ENCODE results near the gene HPGDS.
"Not testable (repeated sequence)": the region's sequence is repeated elsewhere in the genome, so short reads cannot be mapped to it uniquely, and the experiment has no call there.

Gene HPGDS

DNA sequence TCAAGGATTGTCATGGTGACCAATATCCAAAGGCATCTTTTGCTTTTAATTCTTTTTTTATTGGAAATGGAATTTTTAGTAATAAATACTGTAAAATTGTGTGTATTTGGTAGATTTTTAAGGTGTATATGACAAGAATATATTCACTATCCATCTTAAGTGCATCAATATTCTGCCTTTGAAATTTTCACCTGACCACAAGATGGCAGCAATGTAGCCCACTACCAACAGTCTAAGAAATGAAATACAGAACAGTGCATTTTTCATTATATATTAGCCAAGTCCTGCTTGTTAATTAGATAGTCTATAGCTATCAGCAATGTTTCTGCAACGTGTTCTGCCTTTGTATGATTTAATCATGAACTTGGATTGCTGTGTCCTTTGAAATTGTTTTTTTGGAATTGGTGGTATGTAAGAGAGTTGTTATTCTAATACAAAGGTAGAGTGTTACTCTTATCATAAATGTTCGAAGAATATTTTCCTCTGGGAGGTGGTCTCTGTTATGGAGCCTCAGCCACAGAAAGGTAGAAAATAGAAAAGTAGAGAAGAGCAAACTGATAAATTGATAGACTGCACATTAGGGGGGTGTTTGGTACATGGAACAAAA is 38.2 kb downstream of the HPGDS start:
- H3K4me3 ChIP-seq (ENCODE audit: low read length): no peak overlapping the region
- TF ChIP-seq, protein P1, sequence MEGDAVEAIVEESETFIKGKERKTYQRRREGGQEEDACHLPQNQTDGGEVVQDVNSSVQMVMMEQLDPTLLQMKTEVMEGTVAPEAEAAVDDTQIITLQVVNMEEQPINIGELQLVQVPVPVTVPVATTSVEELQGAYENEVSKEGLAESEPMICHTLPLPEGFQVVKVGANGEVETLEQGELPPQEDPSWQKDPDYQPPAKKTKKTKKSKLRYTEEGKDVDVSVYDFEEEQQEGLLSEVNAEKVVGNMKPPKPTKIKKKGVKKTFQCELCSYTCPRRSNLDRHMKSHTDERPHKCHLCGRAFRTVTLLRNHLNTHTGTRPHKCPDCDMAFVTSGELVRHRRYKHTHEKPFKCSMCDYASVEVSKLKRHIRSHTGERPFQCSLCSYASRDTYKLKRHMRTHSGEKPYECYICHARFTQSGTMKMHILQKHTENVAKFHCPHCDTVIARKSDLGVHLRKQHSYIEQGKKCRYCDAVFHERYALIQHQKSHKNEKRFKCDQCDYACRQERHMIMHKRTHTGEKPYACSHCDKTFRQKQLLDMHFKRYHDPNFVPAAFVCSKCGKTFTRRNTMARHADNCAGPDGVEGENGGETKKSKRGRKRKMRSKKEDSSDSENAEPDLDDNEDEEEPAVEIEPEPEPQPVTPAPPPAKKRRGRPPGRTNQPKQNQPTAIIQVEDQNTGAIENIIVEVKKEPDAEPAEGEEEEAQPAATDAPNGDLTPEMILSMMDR (conservative IDR thresholded peaks at IDR 0.05; ENCODE audit: low read length): peak; percentile 65
- peak; percentile 19 for DNase-seq (ENCODE audit: low read depth)

DNA sequence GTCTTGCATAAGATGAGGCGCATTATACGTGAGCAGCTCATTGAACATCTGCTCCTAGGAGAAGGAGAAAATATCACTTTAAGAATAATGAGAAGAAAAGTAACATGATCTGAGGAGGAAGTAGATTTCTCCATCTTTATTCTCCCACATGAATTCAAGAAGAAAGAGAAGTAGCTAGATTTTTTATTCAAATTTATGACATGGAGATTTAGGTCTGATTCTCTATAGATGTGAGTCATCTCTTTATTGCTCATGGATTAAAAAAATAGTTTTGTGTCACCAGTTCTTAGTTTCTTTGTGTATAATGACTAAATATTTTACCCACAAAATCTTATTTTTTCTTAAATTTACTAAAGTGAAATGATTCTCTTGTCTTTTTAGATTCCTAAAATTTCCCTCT is 40.4 kb downstream of the HPGDS start:
- DNase-seq (ENCODE audit: low read depth): no peak
- H3K4me3 ChIP-seq (ENCODE audit: low read length): no peak overlapping the region
- TF ChIP-seq, protein P1 (conservative IDR thresholded peaks at IDR 0.05; ENCODE audit: low read length): no peak

DNA sequence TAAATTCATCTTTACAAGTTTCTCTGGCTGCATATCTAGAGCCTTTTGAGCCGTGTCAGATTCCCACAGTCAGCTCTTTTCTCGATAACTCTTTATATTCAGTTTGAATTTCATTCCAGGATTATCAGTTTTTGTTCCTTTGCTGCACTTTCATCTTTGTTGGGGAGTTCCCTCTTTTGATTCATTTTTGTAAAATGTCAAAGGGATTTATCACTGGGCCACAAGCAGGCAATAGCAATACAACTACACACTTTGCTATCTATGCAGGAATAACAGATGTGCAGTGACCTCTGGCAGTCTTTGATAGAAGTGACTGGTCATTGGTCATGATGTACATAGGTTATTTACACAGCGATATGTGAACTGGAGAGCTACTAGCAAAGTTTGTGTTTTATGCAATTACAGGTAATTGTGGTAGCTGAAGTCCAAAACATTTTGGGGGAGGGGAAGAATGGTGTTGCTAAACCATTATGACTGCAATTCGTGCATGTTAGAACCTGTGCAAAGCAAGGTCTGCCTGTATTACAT is 43.8 kb downstream of the HPGDS start:
- TF ChIP-seq, protein P1 (conservative IDR thresholded peaks at IDR 0.05; ENCODE audit: low read length): no peak
- DNase-seq (ENCODE audit: low read depth): no peak
- H3K4me3 ChIP-seq (ENCODE audit: low read length): no peak overlapping the region

DNA sequence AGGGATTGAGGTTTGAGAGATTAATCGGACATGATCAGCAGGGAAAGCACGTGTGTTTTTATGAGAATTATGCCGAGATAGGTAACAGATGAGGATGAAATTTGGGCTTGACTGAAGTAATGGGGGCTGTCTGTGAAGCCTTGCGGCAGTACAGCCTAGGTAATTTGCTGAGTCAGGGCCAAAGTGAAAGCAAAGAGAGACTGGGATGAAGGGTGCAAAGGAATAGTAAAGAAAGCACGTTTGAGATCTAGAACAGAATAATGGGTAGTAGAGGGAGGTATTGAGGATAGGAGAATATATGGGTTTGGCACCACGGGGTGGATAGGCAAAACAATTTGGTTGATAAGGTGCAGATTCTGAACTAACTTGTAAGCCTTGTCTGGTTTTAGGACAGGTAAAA is 47.2 kb downstream of the HPGDS start:
- DNase-seq (ENCODE audit: low read depth); H3K4me3 ChIP-seq (ENCODE audit: low read length): not testable (repeated sequence)

DNA sequence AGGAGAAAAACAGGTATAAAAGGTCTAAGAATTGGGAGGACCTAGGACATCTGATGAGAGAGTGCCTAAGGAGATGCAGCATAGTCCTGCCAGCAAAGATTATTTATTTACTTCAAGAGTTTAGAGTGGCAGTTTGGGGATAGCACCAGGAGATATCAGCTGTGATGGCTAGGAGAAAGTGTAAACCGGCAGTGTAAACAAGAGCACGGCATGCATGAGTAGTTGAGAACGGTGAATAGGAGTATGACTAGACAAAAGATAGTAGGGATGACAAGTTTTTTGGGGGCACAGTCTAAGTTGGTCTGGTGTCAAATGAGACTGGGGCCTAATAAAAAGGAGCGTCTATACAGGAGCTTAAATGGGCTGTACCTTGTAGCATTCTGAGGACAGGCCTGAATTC is 48.7 kb downstream of the HPGDS start:
- not testable (repeated sequence) for H3K4me3 ChIP-seq (ENCODE audit: low read length); DNase-seq (ENCODE audit: low read depth)

DNA sequence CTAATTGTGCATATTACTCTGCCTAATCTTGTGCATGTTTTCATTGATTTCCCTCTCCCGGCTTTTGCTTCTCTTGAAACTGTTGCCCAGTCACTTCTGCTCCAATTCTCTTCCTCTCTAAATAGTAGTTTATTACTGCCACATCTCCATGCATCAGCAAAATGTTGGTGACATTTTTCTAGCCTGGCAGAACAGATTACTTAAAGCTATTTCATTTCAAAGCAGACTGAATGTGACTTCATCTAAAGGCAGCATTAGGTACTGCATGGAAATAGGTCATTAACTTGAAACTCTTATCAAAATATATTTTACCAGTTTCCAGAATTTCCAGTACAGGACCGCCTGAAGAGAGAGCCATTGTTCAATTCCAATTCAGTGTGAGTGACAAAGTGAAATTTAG is 52.4 kb downstream of the HPGDS start:
- DNase-seq (ENCODE audit: low read depth): no peak
- no peak overlapping the region for H3K4me3 ChIP-seq (ENCODE audit: low read length)
- TF ChIP-seq, protein P1 (conservative IDR thresholded peaks at IDR 0.05; ENCODE audit: low read length): no peak; the same call in 1 of the 2 replicates

DNA sequence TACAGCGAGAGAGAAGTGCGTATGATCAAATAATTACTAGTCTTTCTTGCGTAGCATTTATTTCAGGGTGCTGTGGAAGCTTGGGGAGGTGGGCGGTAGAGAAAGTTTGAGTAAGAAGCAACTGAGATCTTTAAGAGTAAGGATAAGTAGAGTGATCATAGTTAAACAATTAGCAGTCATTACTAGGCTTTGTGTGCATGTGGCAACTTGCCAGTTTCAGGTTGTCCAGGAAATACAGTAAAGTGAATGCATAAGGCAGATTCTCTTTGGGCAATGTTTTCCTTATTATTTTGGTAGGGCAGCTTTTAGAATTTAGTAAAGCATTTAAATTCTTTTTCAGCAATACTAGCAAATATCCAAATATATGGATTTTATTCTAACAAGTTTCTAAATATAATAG is 57.0 kb downstream of the HPGDS start:
- TF ChIP-seq, protein P1 (conservative IDR thresholded peaks at IDR 0.05; ENCODE audit: low read length): no peak
- H3K4me3 ChIP-seq (ENCODE audit: low read length): no peak overlapping the region
- DNase-seq (ENCODE audit: low read depth): no peak

DNA sequence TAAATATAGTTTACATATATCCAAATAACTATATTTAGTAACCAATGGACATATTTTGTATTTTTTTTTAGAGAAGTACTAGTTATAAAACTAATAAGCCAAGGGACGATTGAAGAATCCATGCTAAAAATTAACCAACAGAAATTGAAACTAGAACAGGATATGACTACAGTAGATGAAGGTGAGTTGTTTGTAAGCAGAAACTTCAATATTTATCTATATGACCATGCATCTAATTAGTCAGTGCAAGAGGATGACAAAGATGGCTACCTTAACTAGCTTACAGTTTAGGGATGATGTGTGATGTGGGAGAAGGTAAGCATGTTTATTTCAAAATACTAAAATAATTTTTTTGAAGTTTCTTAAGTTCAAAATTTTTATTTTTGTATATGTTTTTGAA is 57.7 kb downstream of the HPGDS start:
- TF ChIP-seq, protein P1 (conservative IDR thresholded peaks at IDR 0.05; ENCODE audit: low read length): no peak
- H3K4me3 ChIP-seq (ENCODE audit: low read length): no peak overlapping the region
- DNase-seq (ENCODE audit: low read depth): no peak
